DMS153 (cell line): ENCODE measurements around the gene TIMP3.

Source experiments
- DNase-seq: peaks from one replicate; lab custom pipeline; 2025; lab: John Stamatoyannopoulos, UW

The TIMP3 gene

DNA sequence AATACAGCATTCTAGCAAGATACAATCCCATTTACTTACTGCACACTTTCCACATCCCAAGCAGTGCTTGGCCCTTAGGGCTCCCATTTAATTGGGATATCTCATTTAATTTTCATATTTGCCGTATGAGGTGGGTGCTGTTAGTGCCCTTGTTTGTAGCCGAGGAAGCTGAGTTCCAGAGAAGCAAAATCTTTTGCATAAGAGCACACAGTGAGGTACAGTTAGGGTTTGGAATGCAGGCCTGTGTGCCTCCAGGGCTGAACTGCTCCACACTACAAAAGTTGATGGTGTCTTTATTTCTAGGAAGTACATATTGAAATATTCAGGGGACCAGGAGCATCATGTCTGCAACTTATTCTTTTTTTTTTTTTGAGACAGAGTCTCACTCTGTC lies 15.5 kb upstream of the TIMP3 start:
- DNase-seq = no peak

DNA sequence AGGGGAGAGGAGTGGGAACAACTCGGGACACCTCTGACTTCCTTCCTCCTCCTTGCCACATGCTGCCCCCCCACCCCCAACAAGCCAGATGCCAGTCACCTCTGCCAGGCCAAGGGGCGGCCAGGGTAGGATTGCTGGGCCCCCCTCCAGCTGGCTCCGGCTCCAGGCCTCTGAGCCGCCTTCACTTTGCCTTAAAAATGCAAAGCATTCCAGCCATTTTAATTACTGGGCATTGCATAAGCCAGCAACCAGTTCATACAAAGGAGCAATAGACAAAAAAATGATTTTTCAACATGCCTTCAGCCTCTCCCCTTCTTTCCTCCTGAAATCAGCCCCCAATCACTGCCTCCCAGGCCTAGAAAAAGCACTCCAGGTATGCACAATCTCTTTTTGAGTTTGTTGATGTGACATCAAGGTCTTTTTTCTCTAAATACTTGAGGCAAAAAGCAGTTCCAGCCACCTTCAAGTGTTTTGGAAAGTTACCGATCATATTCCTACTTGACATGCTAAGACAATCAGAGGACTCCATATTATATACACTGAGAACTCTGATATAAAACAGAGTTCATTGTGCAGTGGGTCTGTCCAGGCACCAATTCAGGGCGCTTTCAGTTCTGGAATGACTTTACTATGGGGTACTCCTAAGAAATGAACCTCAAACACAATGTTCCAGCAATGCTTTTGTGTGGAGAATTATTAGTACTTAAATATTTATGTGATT lies 12.4 kb upstream of the TIMP3 start:
- DNase-seq = no peak

GRCh38 chr22:32789797-32790620 lies 11.5 kb upstream of the TIMP3 start:
- no peak for DNase-seq

GRCh38 chr22:32791056-32791455 lies 10.4 kb upstream of the TIMP3 start:
- DNase-seq = no peak

DNA sequence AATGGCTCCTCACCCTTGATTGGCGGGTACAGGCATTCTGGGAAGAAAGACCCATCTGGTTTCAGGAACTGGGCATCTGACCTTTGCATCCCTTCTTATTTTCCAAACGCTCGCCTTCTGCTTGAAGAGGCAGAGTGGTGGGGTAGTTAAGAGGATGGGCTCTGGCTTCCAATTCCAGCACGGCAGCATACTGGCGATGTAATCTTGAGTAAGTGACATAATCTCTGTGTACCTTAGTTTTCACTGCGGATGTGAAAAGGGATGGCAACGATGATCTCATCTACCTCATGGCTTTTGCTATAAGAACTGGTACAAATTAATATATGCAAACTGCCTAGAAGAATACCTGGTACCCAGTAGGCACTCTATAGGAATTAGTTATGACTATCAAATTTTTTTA lies 10.0 kb upstream of the TIMP3 start:
- no peak for DNase-seq

GRCh38 chr22:32793589-32793988 lies 7.9 kb upstream of the TIMP3 start:
- no peak for DNase-seq

DNA sequence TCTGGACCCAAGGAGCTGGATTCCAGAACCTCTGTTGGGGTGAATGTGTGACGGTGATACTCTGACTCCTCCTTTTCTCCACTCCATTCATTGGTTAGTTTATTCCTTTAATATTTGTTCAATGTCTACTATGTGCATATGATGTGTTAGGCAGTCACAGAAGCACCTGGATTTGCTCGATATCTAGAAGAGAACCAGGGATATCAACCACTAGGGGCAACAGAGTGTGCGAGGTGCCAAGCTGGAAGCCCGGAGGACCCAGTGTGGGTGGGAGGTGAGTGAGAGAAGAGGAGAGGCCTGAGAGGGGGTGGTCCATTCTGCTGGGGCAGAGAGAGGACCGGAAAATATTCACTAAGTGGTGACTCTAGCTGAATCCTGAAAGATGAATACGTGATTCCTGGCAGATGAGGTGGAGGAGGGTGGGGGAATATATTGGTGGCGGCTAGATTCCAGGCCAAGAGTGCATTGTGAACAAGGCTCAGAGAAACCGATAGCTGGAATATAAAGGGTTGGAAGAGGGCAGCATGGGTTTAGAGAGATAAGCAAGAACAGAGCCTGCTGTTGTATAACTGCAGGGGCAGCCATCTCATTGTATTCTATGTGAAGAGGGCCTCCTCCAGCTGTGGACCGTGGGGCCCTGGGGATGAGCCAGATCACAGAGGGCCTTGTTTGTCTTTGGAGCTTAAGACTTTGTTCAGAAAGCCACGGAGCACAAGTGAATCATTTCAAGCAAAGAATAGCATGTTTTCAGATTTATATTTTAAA lies 6.9 kb upstream of the TIMP3 start:
- DNase-seq = no peak

- DNase-seq = no peak
These were observed 6.3 kb upstream of the TIMP3 start for GRCh38 chr22:32795214-32795596.

DNA sequence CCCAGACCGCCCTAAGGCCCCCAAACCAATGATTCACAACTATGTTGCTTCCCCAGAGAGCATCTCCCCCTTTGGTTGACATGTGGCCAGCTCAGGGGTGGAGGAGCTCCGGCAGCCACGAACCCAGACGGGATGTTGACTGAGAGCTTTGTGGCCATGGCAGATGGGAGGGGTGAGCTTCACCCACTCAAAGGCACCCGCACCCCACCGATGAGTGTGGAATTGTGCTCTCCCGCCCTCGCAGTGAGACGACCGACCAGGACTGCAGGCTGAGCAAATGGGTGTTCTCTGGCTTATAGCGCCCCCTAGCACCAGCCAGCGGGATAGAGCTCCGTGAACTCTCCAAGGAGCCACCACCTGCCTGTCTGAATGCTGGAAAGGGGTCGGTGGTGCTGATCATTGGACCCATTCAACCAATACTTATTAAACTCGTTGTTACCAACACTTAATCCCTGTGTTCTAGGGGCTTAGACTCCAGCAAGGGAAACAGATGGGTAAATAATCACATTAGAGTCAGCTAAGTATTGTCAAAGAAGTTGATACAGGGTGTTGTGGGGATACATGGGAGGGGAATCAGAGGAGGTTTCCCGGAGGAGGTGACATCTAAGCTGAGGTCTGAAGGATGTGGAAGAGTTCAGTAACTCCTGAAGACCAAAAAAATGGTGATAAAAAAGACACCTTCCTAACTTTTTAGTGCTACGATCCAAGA lies 4.5 kb upstream of the TIMP3 start:
- peak; percentile 12 for DNase-seq

- DNase-seq = no peak
These were observed 2.0 kb upstream of the TIMP3 start for GRCh38 chr22:32799496-32799895.

GRCh38 chr22:32800158-32800882 lies 1.2 kb upstream of the TIMP3 start:
- DNase-seq = no peak

DNA sequence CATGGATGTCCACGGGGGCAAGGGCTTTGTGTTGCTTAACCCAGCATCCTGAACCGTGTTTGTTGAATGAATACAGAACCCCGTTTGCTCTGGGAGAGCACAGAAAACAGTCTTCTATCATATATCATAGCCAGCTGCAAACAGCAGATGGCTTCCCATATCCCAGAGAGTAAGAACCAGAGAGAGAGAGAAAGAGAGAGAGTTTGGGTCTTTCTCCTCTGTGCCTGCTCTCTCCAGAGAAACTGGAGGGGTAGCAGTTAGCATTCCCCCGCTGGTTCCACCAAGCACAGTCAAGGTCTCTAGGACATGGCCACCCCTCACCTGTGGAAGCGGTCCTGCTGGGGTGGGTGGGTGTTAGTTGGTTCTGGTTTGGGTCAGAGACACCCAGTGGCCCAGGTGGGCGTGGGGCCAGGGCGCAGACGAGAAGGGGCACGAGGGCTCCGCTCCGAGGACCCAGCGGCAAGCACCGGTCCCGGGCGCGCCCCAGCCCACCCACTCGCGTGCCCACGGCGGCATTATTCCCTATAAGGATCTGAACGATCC lies 440 bp upstream of the TIMP3 start:
- DNase-seq = no peak

- no peak for DNase-seq
These were observed 796 bp downstream of the TIMP3 start for GRCh38 chr22:32802237-32802765.

DNA sequence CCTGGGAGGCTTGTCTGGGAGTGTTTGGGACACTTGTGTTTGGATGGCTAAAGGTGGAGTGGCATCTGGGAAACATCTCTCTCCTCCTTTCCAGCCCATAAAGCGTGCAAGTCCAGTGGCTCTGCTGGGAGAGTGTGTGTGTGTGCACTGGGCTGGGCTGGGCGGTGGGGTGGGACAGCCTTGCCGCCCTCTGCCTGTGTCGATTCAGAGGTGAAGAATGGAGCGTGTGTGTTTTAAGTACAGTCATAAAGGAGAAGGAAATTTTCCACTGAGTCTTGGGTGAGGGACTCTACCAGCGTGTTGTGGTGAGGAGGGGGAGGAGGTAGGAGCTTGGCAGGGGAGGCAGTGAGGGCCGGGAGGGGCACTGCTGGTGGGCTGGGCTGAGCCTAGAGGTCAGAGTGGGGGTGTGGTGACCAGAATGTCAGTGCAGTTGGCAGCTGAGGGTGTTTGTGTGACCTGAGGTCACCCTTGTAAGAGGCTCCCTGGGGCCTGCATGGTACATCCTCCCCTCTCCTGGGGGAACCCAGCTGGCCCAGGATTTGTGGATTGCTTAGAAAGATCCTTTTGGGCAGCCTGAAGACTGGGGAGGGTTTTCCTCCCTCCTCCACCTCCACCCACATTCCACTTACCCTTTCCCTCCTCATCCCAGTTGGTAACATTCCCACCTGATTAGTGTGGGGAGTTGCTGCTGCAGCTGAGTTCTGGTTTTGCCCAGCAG lies 1.7 kb downstream of the TIMP3 start:
- DNase-seq = no peak

DNA sequence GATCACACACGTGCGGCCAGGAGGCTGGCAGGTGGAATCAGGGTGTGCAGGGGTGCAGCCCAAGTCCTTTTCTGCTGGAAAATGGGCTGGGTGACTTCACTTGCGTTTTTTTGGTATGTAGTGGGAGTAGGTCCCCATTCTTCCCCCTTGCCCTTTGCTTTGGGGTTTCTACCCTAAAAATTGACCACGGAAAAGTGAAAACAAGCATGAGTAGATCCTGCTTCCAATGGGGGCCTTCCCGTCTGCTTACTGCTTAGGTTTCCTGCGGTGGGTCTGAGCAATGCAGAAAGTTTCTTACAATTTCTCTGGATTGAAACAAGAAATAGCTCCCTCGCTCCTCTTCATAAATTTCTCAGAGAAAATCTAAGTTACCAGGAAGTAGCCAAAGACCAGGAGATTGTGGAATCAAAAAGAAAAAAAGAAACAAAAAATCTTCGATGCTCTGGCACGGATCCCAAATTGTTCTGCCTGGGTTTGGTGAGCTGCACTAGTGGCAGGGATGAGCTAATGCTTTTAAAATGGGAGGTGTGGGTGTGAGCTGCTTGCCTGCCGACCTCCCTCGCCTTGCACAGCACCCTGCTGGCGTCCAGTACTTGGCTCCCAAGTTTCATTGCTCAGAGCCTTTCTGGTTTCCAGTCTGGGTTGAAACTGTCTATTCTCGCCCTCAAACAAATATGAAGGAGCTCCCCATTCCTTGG lies 2.4 kb downstream of the TIMP3 start:
- no peak for DNase-seq

- no peak for DNase-seq
These were observed 3.2 kb downstream of the TIMP3 start for GRCh38 chr22:32804531-32805360.

- DNase-seq = no peak
These were observed 3.9 kb downstream of the TIMP3 start for GRCh38 chr22:32805361-32805881.

DNA sequence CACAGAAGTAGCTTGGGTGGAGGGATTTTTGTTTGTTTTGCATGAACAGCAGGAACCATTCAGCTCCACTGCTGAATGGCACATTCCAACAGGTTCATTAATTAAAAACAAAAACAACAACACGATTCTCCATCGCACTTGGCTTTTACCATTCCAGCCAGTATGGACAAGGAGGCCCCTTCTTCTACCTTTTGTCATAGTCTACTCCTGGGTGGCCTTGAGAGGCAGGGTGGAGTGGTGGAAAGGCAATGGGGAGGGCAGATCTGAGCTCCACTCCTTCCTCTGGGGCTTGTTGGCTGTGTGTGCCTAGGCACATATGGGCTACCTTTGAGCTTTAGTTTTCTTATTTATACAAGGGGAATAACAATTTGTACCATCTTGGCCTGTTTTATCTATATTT lies 4.8 kb downstream of the TIMP3 start:
- no peak for DNase-seq

DNA sequence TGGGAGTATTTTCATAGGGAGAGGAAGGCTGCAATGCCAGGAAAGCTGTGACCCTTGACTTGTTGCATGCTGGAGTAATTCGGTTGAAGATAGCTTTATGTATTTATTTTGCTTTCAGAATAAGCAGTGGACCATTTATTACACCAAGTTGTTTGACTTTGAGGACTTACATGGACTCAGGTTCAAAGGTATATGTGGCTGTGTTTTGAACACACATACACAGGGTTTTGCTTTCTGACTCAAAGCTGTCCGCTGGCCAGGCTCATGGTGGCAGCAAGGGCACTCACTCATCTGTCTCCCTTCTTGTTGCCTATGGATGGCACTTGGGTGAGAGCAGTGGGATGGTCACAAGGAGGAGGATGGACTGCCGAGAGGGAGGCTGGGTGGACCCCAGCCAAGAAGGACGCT lies 6.5 kb downstream of the TIMP3 start:
- DNase-seq = no peak
